HUES48 (cell line): Measurements from ENCODE around the gene TMEM176B.

Experiments
- H3K27ac ChIP-seq: one replicate; pipeline ENCODE4 v1.7.0; 2013; ENCODE audit warnings: low read depth, low read length, inconsistent platforms
- H3K27me3 ChIP-seq: 2 replicates; pipeline ENCODE4 v1.6.1; 2013; ENCODE audit warnings: mild to moderate bottlenecking, low read length; ENCODE audit not compliant: control insufficient read depth, insufficient read depth
- H3K36me3 ChIP-seq: 2 replicates; pipeline ENCODE4 v1.6.1; 2013; ENCODE audit warnings: low read length; ENCODE audit not compliant: control insufficient read depth, insufficient read depth
- H3K4me1 ChIP-seq: 2 replicates; pipeline ENCODE4 v1.6.1; 2013; ENCODE audit warnings: mild to moderate bottlenecking, low read length; ENCODE audit not compliant: control insufficient read depth, insufficient read depth
- H3K4me3 ChIP-seq: 2 replicates; pipeline ENCODE4 v1.5.1; 2013; ENCODE audit warnings: mild to moderate bottlenecking, low read depth, low read length
- H3K9ac ChIP-seq: 2 replicates; pipeline ENCODE4 v1.6.1; 2013; ENCODE audit warnings: mild to moderate bottlenecking, low read depth, low read length, moderate library complexity
- H3K9me3 ChIP-seq: 2 replicates; pipeline ENCODE4 v1.6.1; 2013; ENCODE audit warnings: low read length; ENCODE audit not compliant: control insufficient read depth, insufficient read depth

The TMEM176B gene

DNA sequence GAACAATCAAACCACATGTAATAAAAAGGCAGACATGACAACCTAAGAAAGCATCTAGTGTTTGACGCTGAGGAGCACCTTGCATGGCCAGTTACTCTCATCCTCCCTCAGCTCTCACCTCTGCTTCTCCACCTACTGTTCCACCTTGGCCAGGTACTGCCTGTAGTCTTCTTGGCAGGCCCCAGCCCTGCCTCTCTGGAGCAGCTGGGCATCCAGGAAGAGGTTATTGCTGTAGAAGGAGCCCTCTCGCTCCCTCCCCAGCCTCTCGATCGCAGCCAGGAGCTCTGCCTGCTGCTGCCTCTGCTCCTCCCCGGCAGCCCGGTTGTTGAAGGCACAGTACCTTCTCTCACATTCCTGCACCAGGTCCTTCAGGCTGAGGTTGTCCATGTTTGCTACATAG lies 53.2 kb downstream of the TMEM176B start:
- Histone ChIP-seq H3K9me3 (no peaks in the 10 kb centered on the region), H3K27me3 (peaks cover 88% of the 10 kb centered on the region), H3K36me3 (no peaks in the 10 kb centered on the region), H3K4me3 (no peak overlapping the region), H3K27ac (no peak overlapping the region), H3K4me1 (no peaks in the 10 kb centered on the region), H3K9ac (no peak overlapping the region)

DNA sequence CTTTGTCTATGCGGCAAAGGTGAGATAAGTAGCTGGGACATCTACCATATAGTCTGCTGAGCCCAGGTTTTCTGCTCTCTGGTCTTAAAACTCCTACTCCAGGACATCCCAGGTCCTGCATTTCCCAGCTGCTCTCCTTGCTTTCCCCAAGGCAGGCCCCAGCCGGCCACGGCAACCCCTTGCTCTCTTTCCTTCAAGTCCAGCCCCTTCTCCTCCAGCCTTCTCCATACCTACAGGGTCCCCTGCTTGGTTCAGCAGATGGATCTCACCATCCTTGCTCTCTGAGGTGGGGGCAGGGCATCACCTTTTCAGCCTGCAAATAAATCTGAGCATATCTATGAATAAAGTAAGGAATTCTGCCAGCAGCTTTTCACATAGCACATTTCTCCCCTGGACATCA lies 54.3 kb downstream of the TMEM176B start:
- H3K27me3 ChIP-seq = peaks cover 94% of the 10 kb centered on the region

DNA sequence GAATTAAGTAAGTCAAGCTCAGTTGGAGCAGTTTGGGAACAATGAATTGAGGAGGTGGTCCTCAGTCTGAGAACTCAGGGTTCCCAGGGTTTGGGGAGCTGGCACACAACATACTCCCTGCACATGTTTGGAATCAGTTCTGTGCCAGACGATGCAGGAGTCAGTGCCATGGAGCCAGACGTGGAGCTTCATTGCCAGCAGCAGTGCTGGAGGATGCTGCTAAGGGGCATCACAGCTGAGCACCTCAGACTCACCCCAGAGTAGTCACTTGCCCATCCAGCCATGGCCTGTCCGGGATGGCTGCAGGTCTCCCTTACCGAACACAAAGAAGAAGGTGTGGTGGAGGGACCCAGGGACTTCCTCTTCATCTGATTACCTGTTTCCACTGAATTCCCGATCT lies 55.1 kb downstream of the TMEM176B start:
- Histone ChIP-seq H3K27ac (no peak overlapping the region), H3K4me1 (no peaks in the 10 kb centered on the region), H3K4me3 (no peak overlapping the region), H3K36me3 (no peaks in the 10 kb centered on the region), H3K9ac (no peak overlapping the region), H3K27me3 (peaks cover 98% of the 10 kb centered on the region), H3K9me3 (no peaks in the 10 kb centered on the region)

More for the DNA sequence above, 54.3 kb downstream of the TMEM176B start:
- Histone ChIP-seq H3K9ac (no peak overlapping the region), H3K9me3 (no peaks in the 10 kb centered on the region), H3K36me3 (no peaks in the 10 kb centered on the region), H3K27ac (no peak overlapping the region), H3K4me1 (no peaks in the 10 kb centered on the region), H3K4me3 (no peak overlapping the region)

- H3K27ac ChIP-seq = no peak overlapping the region
- no peak overlapping the region for H3K4me3 ChIP-seq
- H3K27me3 ChIP-seq = peaks cover 98% of the 10 kb centered on the region
- no peak overlapping the region for H3K9ac ChIP-seq
- no peaks in the 10 kb centered on the region for H3K36me3 ChIP-seq
- H3K9me3 ChIP-seq = no peaks in the 10 kb centered on the region
- no peaks in the 10 kb centered on the region for H3K4me1 ChIP-seq
These were observed 56.0 kb downstream of the TMEM176B start for GRCh38 chr7:150744041-150744656.

GRCh38 chr7:150742286-150742968 lies 57.7 kb downstream of the TMEM176B start:
- no peak overlapping the region for H3K9ac ChIP-seq
- no peak overlapping the region for H3K27ac ChIP-seq
- H3K4me1 ChIP-seq = no peaks in the 10 kb centered on the region

More at GRCh38 chr7:150742286-150742968, 57.7 kb downstream of the TMEM176B start:
- Histone ChIP-seq H3K9me3 (no peaks in the 10 kb centered on the region), H3K4me3 (no peak overlapping the region), H3K36me3 (no peaks in the 10 kb centered on the region), H3K27me3 (peaks cover 98% of the 10 kb centered on the region)
